ENCODE results near the gene TRIM34. TPM values are rescaled to one million over a fixed set of nuclear protein-coding genes. Genes with fewer than 3 reads are reported as not detected.

The TRIM34 gene
- total RNA-seq, 1 experiment from 2014 or later, result 0.66 TPM

DNA sequence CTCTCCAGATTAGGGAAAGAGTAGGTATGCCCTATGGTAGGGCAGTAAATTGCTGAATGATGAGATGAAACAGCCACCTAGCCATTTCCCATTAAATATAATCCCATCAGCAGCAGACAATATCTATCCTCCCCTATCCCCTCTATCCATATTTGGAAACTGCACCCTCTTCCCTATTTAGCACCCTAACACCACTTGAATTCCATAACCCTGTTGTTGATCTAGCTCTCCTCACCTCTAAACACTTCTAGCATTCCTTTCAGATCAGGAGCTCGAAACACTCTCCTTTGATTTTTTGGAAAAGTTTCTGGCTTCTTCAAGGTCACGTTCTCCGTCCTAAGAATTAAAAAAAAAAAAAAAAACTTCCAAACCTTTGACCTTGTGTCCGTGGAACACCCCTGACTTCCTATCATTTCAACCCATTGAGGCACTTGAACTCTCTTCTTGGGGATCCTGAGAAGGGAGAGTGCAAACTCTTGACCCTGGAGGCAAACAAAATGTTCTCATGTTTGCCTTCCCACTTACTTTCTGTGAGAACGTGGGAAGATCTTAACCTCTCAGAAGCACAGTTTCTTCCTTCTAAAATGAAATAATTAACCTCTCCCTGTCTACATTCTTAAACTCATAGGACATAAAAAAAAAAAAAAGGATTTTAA, 41.1 kb downstream of the TRIM34 start (continued):
- TF ChIP-seq, protein P1, sequence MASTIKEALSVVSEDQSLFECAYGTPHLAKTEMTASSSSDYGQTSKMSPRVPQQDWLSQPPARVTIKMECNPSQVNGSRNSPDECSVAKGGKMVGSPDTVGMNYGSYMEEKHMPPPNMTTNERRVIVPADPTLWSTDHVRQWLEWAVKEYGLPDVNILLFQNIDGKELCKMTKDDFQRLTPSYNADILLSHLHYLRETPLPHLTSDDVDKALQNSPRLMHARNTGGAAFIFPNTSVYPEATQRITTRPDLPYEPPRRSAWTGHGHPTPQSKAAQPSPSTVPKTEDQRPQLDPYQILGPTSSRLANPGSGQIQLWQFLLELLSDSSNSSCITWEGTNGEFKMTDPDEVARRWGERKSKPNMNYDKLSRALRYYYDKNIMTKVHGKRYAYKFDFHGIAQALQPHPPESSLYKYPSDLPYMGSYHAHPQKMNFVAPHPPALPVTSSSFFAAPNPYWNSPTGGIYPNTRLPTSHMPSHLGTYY (CRISPR knock-in tag; IDR thresholded peaks at IDR 0.05), result no peak
- TF ChIP-seq NR2C2 (CRISPR knock-in tag; IDR thresholded peaks at IDR 0.05) (no peak), ELF4 (CRISPR knock-in tag; IDR thresholded peaks at IDR 0.05; ENCODE audit: low read depth) (no peak), EMX1 (CRISPR knock-in tag; IDR thresholded peaks at IDR 0.05) (no peak), ZNF263 (CRISPR knock-in tag; IDR thresholded peaks at IDR 0.05; ENCODE audit: low read depth) (no peak), TEAD1 (CRISPR knock-in tag; IDR thresholded peaks at IDR 0.05) (no peak), ATF1 (CRISPR knock-in tag; IDR thresholded peaks at IDR 0.05) (no peak)
- TF ChIP-seq, protein P2, sequence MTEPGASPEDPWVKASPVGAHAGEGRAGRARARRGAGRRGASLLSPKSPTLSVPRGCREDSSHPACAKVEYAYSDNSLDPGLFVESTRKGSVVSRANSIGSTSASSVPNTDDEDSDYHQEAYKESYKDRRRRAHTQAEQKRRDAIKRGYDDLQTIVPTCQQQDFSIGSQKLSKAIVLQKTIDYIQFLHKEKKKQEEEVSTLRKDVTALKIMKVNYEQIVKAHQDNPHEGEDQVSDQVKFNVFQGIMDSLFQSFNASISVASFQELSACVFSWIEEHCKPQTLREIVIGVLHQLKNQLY (CRISPR knock-in tag; IDR thresholded peaks at IDR 0.05), result no peak
- TF ChIP-seq, protein P3, sequence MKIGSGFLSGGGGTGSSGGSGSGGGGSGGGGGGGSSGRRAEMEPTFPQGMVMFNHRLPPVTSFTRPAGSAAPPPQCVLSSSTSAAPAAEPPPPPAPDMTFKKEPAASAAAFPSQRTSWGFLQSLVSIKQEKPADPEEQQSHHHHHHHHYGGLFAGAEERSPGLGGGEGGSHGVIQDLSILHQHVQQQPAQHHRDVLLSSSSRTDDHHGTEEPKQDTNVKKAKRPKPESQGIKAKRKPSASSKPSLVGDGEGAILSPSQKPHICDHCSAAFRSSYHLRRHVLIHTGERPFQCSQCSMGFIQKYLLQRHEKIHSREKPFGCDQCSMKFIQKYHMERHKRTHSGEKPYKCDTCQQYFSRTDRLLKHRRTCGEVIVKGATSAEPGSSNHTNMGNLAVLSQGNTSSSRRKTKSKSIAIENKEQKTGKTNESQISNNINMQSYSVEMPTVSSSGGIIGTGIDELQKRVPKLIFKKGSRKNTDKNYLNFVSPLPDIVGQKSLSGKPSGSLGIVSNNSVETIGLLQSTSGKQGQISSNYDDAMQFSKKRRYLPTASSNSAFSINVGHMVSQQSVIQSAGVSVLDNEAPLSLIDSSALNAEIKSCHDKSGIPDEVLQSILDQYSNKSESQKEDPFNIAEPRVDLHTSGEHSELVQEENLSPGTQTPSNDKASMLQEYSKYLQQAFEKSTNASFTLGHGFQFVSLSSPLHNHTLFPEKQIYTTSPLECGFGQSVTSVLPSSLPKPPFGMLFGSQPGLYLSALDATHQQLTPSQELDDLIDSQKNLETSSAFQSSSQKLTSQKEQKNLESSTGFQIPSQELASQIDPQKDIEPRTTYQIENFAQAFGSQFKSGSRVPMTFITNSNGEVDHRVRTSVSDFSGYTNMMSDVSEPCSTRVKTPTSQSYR (CRISPR knock-in tag; IDR thresholded peaks at IDR 0.05), result no peak
- TF ChIP-seq, protein P4, sequence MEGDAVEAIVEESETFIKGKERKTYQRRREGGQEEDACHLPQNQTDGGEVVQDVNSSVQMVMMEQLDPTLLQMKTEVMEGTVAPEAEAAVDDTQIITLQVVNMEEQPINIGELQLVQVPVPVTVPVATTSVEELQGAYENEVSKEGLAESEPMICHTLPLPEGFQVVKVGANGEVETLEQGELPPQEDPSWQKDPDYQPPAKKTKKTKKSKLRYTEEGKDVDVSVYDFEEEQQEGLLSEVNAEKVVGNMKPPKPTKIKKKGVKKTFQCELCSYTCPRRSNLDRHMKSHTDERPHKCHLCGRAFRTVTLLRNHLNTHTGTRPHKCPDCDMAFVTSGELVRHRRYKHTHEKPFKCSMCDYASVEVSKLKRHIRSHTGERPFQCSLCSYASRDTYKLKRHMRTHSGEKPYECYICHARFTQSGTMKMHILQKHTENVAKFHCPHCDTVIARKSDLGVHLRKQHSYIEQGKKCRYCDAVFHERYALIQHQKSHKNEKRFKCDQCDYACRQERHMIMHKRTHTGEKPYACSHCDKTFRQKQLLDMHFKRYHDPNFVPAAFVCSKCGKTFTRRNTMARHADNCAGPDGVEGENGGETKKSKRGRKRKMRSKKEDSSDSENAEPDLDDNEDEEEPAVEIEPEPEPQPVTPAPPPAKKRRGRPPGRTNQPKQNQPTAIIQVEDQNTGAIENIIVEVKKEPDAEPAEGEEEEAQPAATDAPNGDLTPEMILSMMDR (IDR thresholded peaks at IDR 0.05), result no peak

DNA sequence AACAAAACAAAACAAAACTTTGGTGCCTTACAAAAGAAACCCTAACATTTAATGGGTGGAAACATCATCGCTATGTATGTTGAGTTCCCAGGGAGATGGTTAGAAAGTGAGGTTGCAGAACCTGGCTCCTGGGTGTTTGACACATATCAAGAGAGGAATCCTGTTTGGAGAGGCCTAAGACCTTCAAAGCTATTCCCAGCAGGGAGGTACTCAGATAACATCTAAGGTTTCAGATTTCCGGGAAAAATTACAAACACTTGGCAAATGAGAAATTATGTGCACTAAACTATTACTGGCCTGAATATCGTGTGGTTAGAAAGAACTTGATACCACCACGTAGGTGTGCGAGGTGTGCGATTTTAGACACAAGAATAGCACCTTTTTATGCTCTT, 41.6 kb downstream of the TRIM34 start:
- no peaks in the 10 kb centered on the region for H3K4me1 Mint-ChIP-seq
- no peak for DNase-seq (ENCODE audit: low spot score)
- ChIA-PET POLR2A (no interaction called here), CTCF (no interaction called here)
- peaks cover 36% of the 10 kb centered on the region for H3K36me3 Mint-ChIP-seq
- no peak overlapping the region for H3K4me3 Mint-ChIP-seq
- H3K27me3 Mint-ChIP-seq (ENCODE audit: low read depth), result no peaks in the 10 kb centered on the region
- no peaks in the 10 kb centered on the region for H3K9me3 Mint-ChIP-seq
- no peak for ATAC-seq
- TF ChIP-seq, protein P5, sequence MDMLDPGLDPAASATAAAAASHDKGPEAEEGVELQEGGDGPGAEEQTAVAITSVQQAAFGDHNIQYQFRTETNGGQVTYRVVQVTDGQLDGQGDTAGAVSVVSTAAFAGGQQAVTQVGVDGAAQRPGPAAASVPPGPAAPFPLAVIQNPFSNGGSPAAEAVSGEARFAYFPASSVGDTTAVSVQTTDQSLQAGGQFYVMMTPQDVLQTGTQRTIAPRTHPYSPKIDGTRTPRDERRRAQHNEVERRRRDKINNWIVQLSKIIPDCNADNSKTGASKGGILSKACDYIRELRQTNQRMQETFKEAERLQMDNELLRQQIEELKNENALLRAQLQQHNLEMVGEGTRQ (CRISPR knock-in tag; IDR thresholded peaks at IDR 0.05), result no peak
- H3K27ac Mint-ChIP-seq, result no peak overlapping the region

DNA sequence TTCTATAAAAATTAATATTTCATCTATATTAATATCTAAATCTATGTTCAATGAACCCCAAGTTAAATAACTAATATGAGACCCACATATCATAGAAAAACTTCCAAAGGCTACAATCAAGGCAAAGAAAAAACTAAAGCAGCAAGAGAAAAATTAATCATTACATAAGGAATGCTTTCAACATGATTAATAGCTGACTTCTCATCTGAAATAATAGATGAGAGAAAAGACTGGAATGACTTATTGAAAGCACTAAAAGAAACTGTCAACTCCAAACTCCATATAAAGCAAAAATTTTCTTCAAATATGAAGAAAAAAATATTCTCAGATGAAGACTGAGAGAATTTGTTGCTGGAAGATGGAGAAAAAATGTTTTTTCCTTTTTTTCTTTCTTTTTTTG, 47.0 kb downstream of the TRIM34 start:
- no peaks in the 10 kb centered on the region for H3K27me3 Mint-ChIP-seq (ENCODE audit: low read depth)
- H3K36me3 Mint-ChIP-seq, result peaks cover 42% of the 10 kb centered on the region
- H3K4me1 Mint-ChIP-seq, result no peaks in the 10 kb centered on the region
- ChIA-PET CTCF (no interaction called here), POLR2A (no interaction called here)
- DNase-seq (ENCODE audit: low spot score), result no peak
- peaks cover 9% of the 10 kb centered on the region for H3K9me3 Mint-ChIP-seq
- ATAC-seq, result no peak
- no peak overlapping the region for H3K4me3 Mint-ChIP-seq
- no peak overlapping the region for H3K27ac Mint-ChIP-seq
- no peak for TF ChIP-seq ETV6 (CRISPR knock-in tag; IDR thresholded peaks at IDR 0.05)
- TF ChIP-seq, protein P6, sequence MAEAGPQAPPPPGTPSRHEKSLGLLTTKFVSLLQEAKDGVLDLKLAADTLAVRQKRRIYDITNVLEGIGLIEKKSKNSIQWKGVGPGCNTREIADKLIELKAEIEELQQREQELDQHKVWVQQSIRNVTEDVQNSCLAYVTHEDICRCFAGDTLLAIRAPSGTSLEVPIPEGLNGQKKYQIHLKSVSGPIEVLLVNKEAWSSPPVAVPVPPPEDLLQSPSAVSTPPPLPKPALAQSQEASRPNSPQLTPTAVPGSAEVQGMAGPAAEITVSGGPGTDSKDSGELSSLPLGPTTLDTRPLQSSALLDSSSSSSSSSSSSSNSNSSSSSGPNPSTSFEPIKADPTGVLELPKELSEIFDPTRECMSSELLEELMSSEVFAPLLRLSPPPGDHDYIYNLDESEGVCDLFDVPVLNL (CRISPR knock-in tag; IDR thresholded peaks at IDR 0.05; ENCODE audit: borderline replicate concordance, low read depth), result no peak
- no peak for TF ChIP-seq ATF1 (CRISPR knock-in tag; IDR thresholded peaks at IDR 0.05)
- TF ChIP-seq, protein P3 (CRISPR knock-in tag; IDR thresholded peaks at IDR 0.05), result no peak
- TF ChIP-seq, protein P7, sequence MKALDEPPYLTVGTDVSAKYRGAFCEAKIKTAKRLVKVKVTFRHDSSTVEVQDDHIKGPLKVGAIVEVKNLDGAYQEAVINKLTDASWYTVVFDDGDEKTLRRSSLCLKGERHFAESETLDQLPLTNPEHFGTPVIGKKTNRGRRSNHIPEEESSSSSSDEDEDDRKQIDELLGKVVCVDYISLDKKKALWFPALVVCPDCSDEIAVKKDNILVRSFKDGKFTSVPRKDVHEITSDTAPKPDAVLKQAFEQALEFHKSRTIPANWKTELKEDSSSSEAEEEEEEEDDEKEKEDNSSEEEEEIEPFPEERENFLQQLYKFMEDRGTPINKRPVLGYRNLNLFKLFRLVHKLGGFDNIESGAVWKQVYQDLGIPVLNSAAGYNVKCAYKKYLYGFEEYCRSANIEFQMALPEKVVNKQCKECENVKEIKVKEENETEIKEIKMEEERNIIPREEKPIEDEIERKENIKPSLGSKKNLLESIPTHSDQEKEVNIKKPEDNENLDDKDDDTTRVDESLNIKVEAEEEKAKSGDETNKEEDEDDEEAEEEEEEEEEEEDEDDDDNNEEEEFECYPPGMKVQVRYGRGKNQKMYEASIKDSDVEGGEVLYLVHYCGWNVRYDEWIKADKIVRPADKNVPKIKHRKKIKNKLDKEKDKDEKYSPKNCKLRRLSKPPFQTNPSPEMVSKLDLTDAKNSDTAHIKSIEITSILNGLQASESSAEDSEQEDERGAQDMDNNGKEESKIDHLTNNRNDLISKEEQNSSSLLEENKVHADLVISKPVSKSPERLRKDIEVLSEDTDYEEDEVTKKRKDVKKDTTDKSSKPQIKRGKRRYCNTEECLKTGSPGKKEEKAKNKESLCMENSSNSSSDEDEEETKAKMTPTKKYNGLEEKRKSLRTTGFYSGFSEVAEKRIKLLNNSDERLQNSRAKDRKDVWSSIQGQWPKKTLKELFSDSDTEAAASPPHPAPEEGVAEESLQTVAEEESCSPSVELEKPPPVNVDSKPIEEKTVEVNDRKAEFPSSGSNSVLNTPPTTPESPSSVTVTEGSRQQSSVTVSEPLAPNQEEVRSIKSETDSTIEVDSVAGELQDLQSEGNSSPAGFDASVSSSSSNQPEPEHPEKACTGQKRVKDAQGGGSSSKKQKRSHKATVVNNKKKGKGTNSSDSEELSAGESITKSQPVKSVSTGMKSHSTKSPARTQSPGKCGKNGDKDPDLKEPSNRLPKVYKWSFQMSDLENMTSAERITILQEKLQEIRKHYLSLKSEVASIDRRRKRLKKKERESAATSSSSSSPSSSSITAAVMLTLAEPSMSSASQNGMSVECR (CRISPR knock-in tag; IDR thresholded peaks at IDR 0.05; ENCODE audit: borderline replicate concordance), result no peak
- no peak for TF ChIP-seq TEAD1 (CRISPR knock-in tag; IDR thresholded peaks at IDR 0.05)
- no peak for TF ChIP-seq NR2C2 (CRISPR knock-in tag; IDR thresholded peaks at IDR 0.05)
